CD4-positive, alpha-beta T cell treated with Interleukin-15 for 4 hours (primary cell): ENCODE measurements around the gene AZI2.

ENCODE experiments used
- DNase-seq: peaks from one replicate; pipeline ENCODE4 v3.0.0-alpha.2; 2020; ENCODE audit warnings: low spot score

The AZI2 gene

GRCh38 chr3:28348629-28349468, at the start of gene AZI2, which contains the start of gene ZCWPW2:
Gene AZI2, minus strand, starts transcription at chr3:28348824. Its CDS starts 8,207 bp downstream, at chr3:28340617.
Gene ZCWPW2, plus strand, starts transcription at chr3:28348721. Its CDS starts 64,348 bp downstream, at chr3:28413069.
- peak; percentile 89 for DNase-seq

GRCh38 chr3:28388978-28389377, 40.4 kb upstream of the AZI2 start:
- DNase-seq, result no peak

- DNase-seq, result no peak
Observed at GRCh38 chr3:28386049-28386448, 37.4 kb upstream of the AZI2 start.

GRCh38 chr3:28376424-28376823, 27.8 kb upstream of the AZI2 start:
- no peak for DNase-seq

- no peak for DNase-seq
Observed at GRCh38 chr3:28349469-28350000, 911 bp upstream of the AZI2 start.

- no peak for DNase-seq
Observed at GRCh38 chr3:28348265-28348628, 377 bp downstream of the AZI2 start.

GRCh38 chr3:28347374-28348264, 1.0 kb downstream of the AZI2 start:
- DNase-seq, result no peak

- no peak for DNase-seq
Observed at GRCh38 chr3:28345690-28346089, 2.9 kb downstream of the AZI2 start.

DNA sequence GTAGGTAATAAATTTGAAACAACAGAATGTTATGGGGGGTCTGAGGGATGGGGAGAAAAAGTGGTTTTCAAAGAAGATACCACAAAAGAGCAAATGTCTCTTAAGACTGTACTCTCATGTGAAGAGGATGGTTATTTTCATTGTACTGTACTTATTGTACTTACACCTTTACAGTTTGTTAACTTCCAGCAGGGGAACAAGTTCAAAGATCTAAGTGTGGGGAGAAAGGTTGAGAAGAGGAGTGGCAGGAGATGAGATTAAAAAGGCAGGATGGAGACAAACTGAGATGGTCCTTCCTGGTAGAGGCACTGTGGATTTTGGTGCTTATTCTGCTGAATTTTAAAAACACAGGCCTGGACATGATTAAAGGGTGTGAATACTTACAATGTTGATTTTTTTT, 5.5 kb downstream of the AZI2 start:
- DNase-seq, result no peak

DNA sequence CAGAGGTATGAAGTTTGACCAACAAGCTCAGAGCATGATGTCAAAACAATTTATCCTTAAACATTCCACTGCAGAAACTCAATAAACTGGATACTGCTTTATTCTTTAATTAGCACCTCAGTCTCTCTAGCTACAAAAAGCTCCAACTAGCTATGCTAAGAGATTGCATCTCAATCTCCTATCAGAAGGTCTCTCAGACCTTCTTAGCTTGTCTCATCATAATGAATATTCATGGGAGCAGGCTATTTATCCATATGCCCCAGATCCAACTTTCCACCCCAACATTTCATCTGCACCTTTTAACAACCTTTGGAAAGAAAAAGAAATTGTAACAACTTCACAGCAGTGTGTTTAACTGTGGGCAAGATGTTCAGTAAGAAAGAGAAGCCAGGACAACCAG, 11.4 kb downstream of the AZI2 start:
- no peak for DNase-seq

DNA sequence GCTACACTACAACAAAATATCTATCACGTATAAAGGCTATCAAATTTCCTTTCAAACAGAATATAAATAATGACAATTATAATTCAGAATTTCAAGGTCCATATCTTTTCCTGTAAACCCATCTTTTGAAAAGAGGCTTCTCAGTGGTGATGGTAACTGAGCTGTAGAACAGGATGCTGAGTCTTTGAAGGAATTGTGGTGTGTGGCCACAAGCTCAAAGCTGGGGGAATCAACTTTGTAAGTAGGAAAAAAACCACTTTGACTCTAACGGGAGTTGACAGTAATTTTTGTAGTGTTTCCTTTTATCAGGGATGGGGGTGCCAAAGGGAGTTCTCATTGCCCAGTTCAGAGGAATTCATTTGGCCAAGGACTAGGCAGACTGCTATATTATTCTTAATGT, 13.4 kb downstream of the AZI2 start:
- DNase-seq, result no peak

- DNase-seq, result no peak
Observed at GRCh38 chr3:28334552-28334951, 14.1 kb downstream of the AZI2 start.

- DNase-seq, result peak; percentile 61
Observed at GRCh38 chr3:28328188-28329151, 20.2 kb downstream of the AZI2 start.

GRCh38 chr3:28326458-28326926, 22.1 kb downstream of the AZI2 start:
- peak; percentile 82 for DNase-seq

DNA sequence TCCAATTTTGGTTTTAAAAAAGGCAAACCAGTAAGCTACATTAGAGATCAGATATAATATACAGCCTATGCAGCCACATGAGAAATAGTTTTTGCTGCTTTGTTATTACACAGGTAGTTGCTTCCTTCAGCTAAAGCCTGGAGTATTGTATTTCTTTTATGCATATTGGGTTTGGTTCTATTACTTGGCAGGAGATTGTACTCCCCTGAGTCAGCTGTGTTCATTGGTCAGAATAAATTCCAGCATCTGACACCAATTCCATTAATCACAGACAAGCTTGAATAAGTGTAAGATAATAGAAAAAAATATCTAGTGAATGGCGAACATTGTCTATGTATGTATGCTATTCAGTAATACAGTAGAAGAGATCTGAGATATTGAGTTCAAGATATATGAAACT, 26.2 kb downstream of the AZI2 start:
- no peak for DNase-seq

DNA sequence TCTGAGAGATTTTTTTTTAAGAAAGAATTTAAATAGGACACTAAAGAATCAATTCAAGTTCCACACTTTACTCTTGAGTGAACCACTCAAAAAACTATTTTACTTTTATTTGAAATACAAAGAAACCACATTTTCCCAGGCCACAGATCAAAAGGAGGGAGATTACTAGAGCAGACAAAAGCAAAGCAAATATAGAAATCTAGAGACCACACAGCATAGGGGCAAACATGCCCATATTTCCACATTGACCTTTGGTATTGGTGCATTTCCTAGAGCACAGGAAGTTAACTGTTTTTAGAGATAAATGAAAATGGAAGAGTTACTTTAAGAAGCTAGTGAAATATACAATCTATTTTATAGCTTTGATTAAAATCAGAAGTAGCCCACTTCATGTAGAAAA, 27.6 kb downstream of the AZI2 start:
- DNase-seq, result no peak

GRCh38 chr3:28317438-28318022, 31.1 kb downstream of the AZI2 start:
- peak; percentile 73 for DNase-seq

DNA sequence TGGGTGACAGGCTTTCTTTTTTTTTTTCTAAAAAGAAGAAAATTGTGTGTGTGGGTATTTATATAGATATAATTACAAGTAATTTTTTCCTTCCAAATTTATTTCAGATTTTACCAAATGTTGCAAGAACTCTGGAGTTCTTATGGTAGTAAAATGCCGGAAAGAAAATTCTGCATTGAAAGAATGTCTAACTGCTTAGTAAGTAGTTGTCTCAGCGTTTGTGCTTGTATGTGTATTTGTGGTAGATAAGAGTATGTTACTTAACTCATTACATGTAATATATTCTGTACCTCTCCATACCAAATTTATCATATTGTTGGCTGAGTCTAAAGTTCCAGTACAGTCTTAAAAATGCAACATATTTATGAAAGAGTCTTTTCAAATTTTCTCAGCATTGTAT, 32.4 kb downstream of the AZI2 start:
- DNase-seq, result no peak

DNA sequence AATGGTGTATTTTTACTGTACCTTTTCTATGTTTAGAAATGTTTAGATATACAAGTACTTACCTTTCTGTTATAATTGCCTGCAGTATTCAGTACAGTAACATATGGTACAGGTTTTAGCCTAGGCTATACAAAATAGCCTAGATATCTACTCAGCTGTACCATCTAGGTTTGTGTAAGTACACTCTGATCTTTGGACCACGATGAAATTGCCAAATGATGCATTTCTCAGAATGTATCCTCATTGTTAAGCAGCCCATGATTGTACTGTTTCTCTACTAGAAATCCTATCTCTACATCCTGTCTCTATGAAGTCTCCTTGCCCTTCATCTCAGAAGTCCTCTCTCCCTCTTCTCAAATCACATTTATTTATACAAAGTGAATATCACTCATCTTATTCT, 32.9 kb downstream of the AZI2 start:
- no peak for DNase-seq

- DNase-seq, result no peak
Observed at GRCh38 chr3:28308196-28308595, 40.4 kb downstream of the AZI2 start.

- DNase-seq, result no peak
Observed at GRCh38 chr3:28301688-28302087, 46.9 kb downstream of the AZI2 start.
